Activated CD8-positive, alpha-beta memory T cell treated with anti-CD3 and anti-CD28 coated beads, Interleukin-2, amount 10 ng/mL, durations not matched to agents 7 days and 5 days (primary cell): ENCODE measurements around the gene ESAM. TPM values are rescaled to one million over a fixed set of nuclear protein-coding genes. Genes with fewer than 3 reads are reported as not detected.

Source experiments
- ATAC-seq: fragments of 150-1000 bp; cut with Tn5 transposase; one replicate; pipeline ENCODE4 v1.10.0; 2021; ENCODE audit warnings: moderate library complexity
- CTCF ChIA-PET: fragments of 350-600 bp; sonication (Branson Sonifier 250); formaldehyde crosslinking; loops from one replicate; lab custom pipeline; 2021; ENCODE audit warnings: antibody characterized with exemption; lab: Charles Lee
- DNase-seq: peaks from one replicate; pipeline ENCODE4 v3.0.0-alpha.2; 2020
- H3K27ac Mint-ChIP-seq: one replicate; pipeline ENCODE4 v1.8.0; 2021; ENCODE audit warnings: mild to moderate bottlenecking, mixed read lengths
- H3K27me3 Mint-ChIP-seq: one replicate; pipeline ENCODE4 v1.8.0; 2021; ENCODE audit warnings: mixed read lengths
- H3K36me3 Mint-ChIP-seq: one replicate; pipeline ENCODE4 v1.8.0; 2021; ENCODE audit warnings: mild to moderate bottlenecking, mixed read lengths
- H3K4me1 Mint-ChIP-seq: one replicate; pipeline ENCODE4 v1.8.0; 2021; ENCODE audit warnings: mixed read lengths
- H3K4me3 Mint-ChIP-seq: one replicate; pipeline ENCODE4 v1.8.0; 2021; ENCODE audit warnings: mild to moderate bottlenecking, moderate library complexity, mixed read lengths
- H3K9me3 Mint-ChIP-seq: one replicate; pipeline ENCODE4 v1.8.0; 2022; ENCODE audit warnings: low read depth, mixed read lengths
- total RNA-seq, 2 experiments: library from RNA; stranded (reverse); gene quantifications; one replicate each; pipeline ENCODE4 v1.2.3, GENCODE V29; 2021

Gene ESAM
- total RNA-seq, 2 experiments from 2014 or later, result 0.16 to 0.76 TPM

- H3K27ac Mint-ChIP-seq, result no peak overlapping the region
- H3K9me3 Mint-ChIP-seq, result no peaks in the 10 kb centered on the region
- no peak overlapping the region for H3K4me3 Mint-ChIP-seq
- ATAC-seq, result no peak
- H3K27me3 Mint-ChIP-seq, result peaks cover 18% of the 10 kb centered on the region
- CTCF ChIA-PET, result no interaction called here
- H3K4me1 Mint-ChIP-seq, result peaks cover 1% of the 10 kb centered on the region
- H3K36me3 Mint-ChIP-seq, result no peaks in the 10 kb centered on the region
- DNase-seq, result no peak
Observed at GRCh38 chr11:124712392-124712791, 49.7 kb downstream of the ESAM start.

- H3K9me3 Mint-ChIP-seq, result no peaks in the 10 kb centered on the region
- H3K27me3 Mint-ChIP-seq, result peaks cover 5% of the 10 kb centered on the region
- H3K36me3 Mint-ChIP-seq, result no peaks in the 10 kb centered on the region
- no peaks in the 10 kb centered on the region for H3K4me1 Mint-ChIP-seq
- H3K27ac Mint-ChIP-seq, result no peak overlapping the region
- ATAC-seq, result no peak
- DNase-seq, result no peak
- H3K4me3 Mint-ChIP-seq, result no peak overlapping the region
- CTCF ChIA-PET, result no interaction called here
Observed at GRCh38 chr11:124707829-124708228, 54.3 kb downstream of the ESAM start.

Other genes with a start within 250 kb of the ESAM start
- not detected for gene OR8B12, start 218.6 kb downstream of the ESAM start, total RNA-seq
- gene OR8A1, start 192.3 kb downstream of the ESAM start, total RNA-seq, result not detected
- gene PANX3, start 150.9 kb downstream of the ESAM start, total RNA-seq, result not detected
- 10 to 100 TPM; 44.5 to 48.5 TPM for gene TBRG1, start 139.4 kb downstream of the ESAM start, total RNA-seq
- 1 to 10 TPM; 3.8 to 4.1 TPM for gene SIAE, start 88.6 kb downstream of the ESAM start, total RNA-seq
- 1 to 10 TPM; 2.4 to 2.9 TPM for gene SPA17, start 88.4 kb downstream of the ESAM start, total RNA-seq
- gene NRGN, start 22.3 kb downstream of the ESAM start, total RNA-seq, result 1 to 10 TPM; 6.6 TPM
- not detected for gene VSIG2, start 10.0 kb downstream of the ESAM start, total RNA-seq
- 10 to 100 TPM in 1 of 2 experiments, 1 to 10 TPM in 1; 8.5 to 10.2 TPM for gene MSANTD2, start 38.1 kb upstream of the ESAM start, total RNA-seq
- 10 to 100 TPM in 1 of 2 experiments, 1 to 10 TPM in 1; 5.3 to 11.1 TPM for gene ROBO3, start 103.1 kb upstream of the ESAM start, total RNA-seq
- gene ROBO4, start 135.6 kb upstream of the ESAM start, total RNA-seq, result not detected
- gene HEPN1, start 157.0 kb upstream of the ESAM start, total RNA-seq, result not detected
- gene HEPACAM, start 173.8 kb upstream of the ESAM start, total RNA-seq, result not detected
- gene CCDC15, start 191.9 kb upstream of the ESAM start, total RNA-seq, result 1 to 10 TPM; 5.6 to 9.4 TPM